Stimulated activated CD8-positive, alpha-beta memory T cell treated with anti-CD3 and anti-CD28 coated beads, Interleukin-7, amount 100 ng/mL, for 24 hours (primary cell): ENCODE results near the gene SELENOI.
"Not testable (repeated sequence)": the region's sequence is repeated elsewhere in the genome, so short reads cannot be mapped to it uniquely, and the experiment has no call there.

Experiments
- DNase-seq: peaks from one replicate; pipeline ENCODE4 v3.0.0-alpha.2; 2020; ENCODE audit warnings: low read depth

SELENOI gene

GRCh38 chr2:26327291-26328272, 18.4 kb upstream of the SELENOI start:
- no peak for DNase-seq

GRCh38 chr2:26329083-26329482, 16.9 kb upstream of the SELENOI start:
- DNase-seq, result not testable (repeated sequence)

GRCh38 chr2:26330114-26330549, 15.8 kb upstream of the SELENOI start:
- peak; percentile 64 for DNase-seq

GRCh38 chr2:26330604-26331003, 15.3 kb upstream of the SELENOI start:
- DNase-seq, result no peak

- DNase-seq, result not testable (repeated sequence)
These were observed 14.6 kb upstream of the SELENOI start for GRCh38 chr2:26331321-26331720.

GRCh38 chr2:26333293-26333692, 12.7 kb upstream of the SELENOI start:
- no peak for DNase-seq

GRCh38 chr2:26335231-26335630, 10.7 kb upstream of the SELENOI start:
- no peak for DNase-seq

GRCh38 chr2:26336719-26337118, 9.2 kb upstream of the SELENOI start:
- DNase-seq, result no peak

GRCh38 chr2:26337298-26337697, 8.6 kb upstream of the SELENOI start:
- DNase-seq, result no peak

GRCh38 chr2:26340831-26341230, 5.1 kb upstream of the SELENOI start:
- no peak for DNase-seq

GRCh38 chr2:26344581-26345282, 1.2 kb upstream of the SELENOI start:
- no peak for DNase-seq

- no peak for DNase-seq
These were observed 729 bp upstream of the SELENOI start for GRCh38 chr2:26345283-26345544.

GRCh38 chr2:26346454-26347053, 611 bp downstream of the SELENOI start, which contains the start of gene ADGRF3:
TSS of gene ADGRF3 (minus strand) at chr2:26346789. CDS start at chr2:26346234, 555 bp downstream.
- peak; percentile 34 for DNase-seq

GRCh38 chr2:26347286-26347865, 1.4 kb downstream of the SELENOI start:
- no peak for DNase-seq

GRCh38 chr2:26349690-26350089, 3.7 kb downstream of the SELENOI start:
- DNase-seq, result no peak

- no peak for DNase-seq
These were observed 5.6 kb downstream of the SELENOI start for GRCh38 chr2:26351375-26352090.

- DNase-seq, result no peak
These were observed 6.9 kb downstream of the SELENOI start for GRCh38 chr2:26352892-26353291.

- DNase-seq, result not testable (repeated sequence)
These were observed 8.5 kb downstream of the SELENOI start for GRCh38 chr2:26354469-26354868.

GRCh38 chr2:26355038-26355995, 9.4 kb downstream of the SELENOI start:
- DNase-seq, result no peak

GRCh38 chr2:26356111-26356510, 10.2 kb downstream of the SELENOI start:
- DNase-seq, result no peak

GRCh38 chr2:26356771-26357170, 10.8 kb downstream of the SELENOI start:
- DNase-seq, result no peak
